HG02970 (cell line): ENCODE data around the gene MDM2.
A peak's percentile ranks its signal among the peaks of the same experiment; 100 is the strongest.
"Not testable (repeated sequence)": the region's sequence is repeated elsewhere in the genome, so short reads cannot be mapped to it uniquely, and the experiment has no call there.

ENCODE experiments used
- ATAC-seq: cut with Tn5 transposase; IDR thresholded peaks from one replicate; pipeline ENCODE4 v1.9.1; 2021; ENCODE audit warnings: mild to moderate bottlenecking, moderate library complexity, moderate number of reproducible peaks; ENCODE audit not compliant: unreplicated experiment, low FRiP score

The MDM2 gene

GRCh38 chr12:68804657-68805591, 3.1 kb upstream of the MDM2 start:
- no peak for ATAC-seq

- ATAC-seq, result no peak
Measured at GRCh38 chr12:68805592-68806120, 2.3 kb upstream of the MDM2 start.

- no peak for ATAC-seq
Measured at GRCh38 chr12:68806488-68807237, 1.3 kb upstream of the MDM2 start.

- not testable (repeated sequence) for ATAC-seq
Measured at GRCh38 chr12:68807274-68807575, 752 bp upstream of the MDM2 start.

GRCh38 chr12:68808388-68809189, 612 bp downstream of the MDM2 start:
- ATAC-seq, result peak; percentile 54

GRCh38 chr12:68809190-68810026, 1.4 kb downstream of the MDM2 start:
- ATAC-seq, result no peak

GRCh38 chr12:68810027-68810389, 2.0 kb downstream of the MDM2 start:
- not testable (repeated sequence) for ATAC-seq

- not testable (repeated sequence) for ATAC-seq
Measured at GRCh38 chr12:68811573-68811972, 3.6 kb downstream of the MDM2 start.

- ATAC-seq, result no peak
Measured at GRCh38 chr12:68812553-68813241, 4.7 kb downstream of the MDM2 start.

- ATAC-seq, result no peak
Measured at GRCh38 chr12:68813242-68813593, 5.2 kb downstream of the MDM2 start.

- no peak for ATAC-seq
Measured at GRCh38 chr12:68814490-68815231, 6.7 kb downstream of the MDM2 start.

GRCh38 chr12:68815232-68815927, 7.4 kb downstream of the MDM2 start:
- ATAC-seq, result no peak

GRCh38 chr12:68815928-68816800, 8.2 kb downstream of the MDM2 start:
- no peak for ATAC-seq

GRCh38 chr12:68819481-68819880, 11.5 kb downstream of the MDM2 start:
- ATAC-seq, result not testable (repeated sequence)

- no peak for ATAC-seq
Measured at GRCh38 chr12:68821357-68822188, 13.6 kb downstream of the MDM2 start.

GRCh38 chr12:68823696-68824095, 15.7 kb downstream of the MDM2 start:
- no peak for ATAC-seq
